Measurements from ENCODE around the gene ARFGEF2.

- no peak for TF ChIP-seq CTCF (IDR thresholded peaks at IDR 0.05)
- no peak for TF ChIP-seq POLR2AphosphoS5 (IDR thresholded peaks at IDR 0.05; ENCODE audit: insufficient read depth in 1 of 2, low read depth in 1 of 2)
- no peak for TF ChIP-seq POLR2A (IDR thresholded peaks at IDR 0.05)
Measured at GRCh38 chr20:49045440-49046086, 124.1 kb downstream of the ARFGEF2 start.
